Sigmoid colon (tissue), 7 donors: Measurements from ENCODE around the gene MYH14. TPM values are rescaled to one million over a fixed set of nuclear protein-coding genes. Genes with fewer than 3 reads are reported as not detected.

Experiments
- DNase-seq: peaks from one replicate; pipeline ENCODE4 v3.0.0-alpha.2; 2019
- H3K27ac ChIP-seq, 4 donors: fragments of 200-600 bp; sonication (generic); one replicate each; pipeline ENCODE4 v1.5.1; 2016 to 2019; ENCODE audit warnings: mild to moderate bottlenecking in 1 of 4
- H3K27me3 ChIP-seq, 3 donors: fragments of 200-600 bp; sonication (generic); one replicate each; pipeline ENCODE4 v1.5.1; 2019; ENCODE audit warnings: mild to moderate bottlenecking in 1 of 3
- H3K36me3 ChIP-seq, 4 donors: fragments of 200-600 bp; sonication (generic); one replicate each; pipeline ENCODE4 v1.5.1; 2016 to 2019
- H3K4me1 ChIP-seq, 4 donors: fragments of 200-600 bp; sonication (generic); one replicate each; pipeline ENCODE4 v1.5.1; 2017 to 2019
- H3K4me3 ChIP-seq, 4 donors: fragments of 200-600 bp; sonication (generic); one replicate each; pipeline ENCODE4 v1.5.1; 2017 to 2019; ENCODE audit warnings: mild to moderate bottlenecking in 2 of 4, moderate library complexity in 1 of 4
- H3K9me3 ChIP-seq, 4 donors: fragments of 200-600 bp in 3 of 4; sonication (generic) in 3 of 4; one replicate each; pipeline versions ENCODE4 v1.5.1 to v1.6.1; 2013 to 2019
- EP300 ChIP-seq, 4 donors: sonication (generic); formaldehyde crosslinking; IDR thresholded peaks; one replicate each; pipeline ENCODE4 v1.6.1; 2017; ENCODE audit warnings: antibody characterized with exemption in 4 of 4
- POLR2A ChIP-seq, 2 donors: fragments of 450-650 bp; IDR thresholded peaks; one replicate each; pipeline ENCODE4 v1.6.1; 2016; ENCODE audit warnings: antibody characterized with exemption in 2 of 2, mild to moderate bottlenecking in 2 of 2, moderate library complexity in 2 of 2
- POLR2AphosphoS5 ChIP-seq, 4 donors: sonication (generic); formaldehyde crosslinking; IDR thresholded peaks; one replicate each; pipeline ENCODE4 v1.6.1; 2017; ENCODE audit warnings: antibody characterized with exemption in 4 of 4
- WGBS, 2 donors: extraction: QIAGEN DNeasy Blood & Tissue Kit; methylation state at CpG; one replicate each; pipeline ENCODE4 v1.1.7; 2013; 5-methylcytosine and 5-hydroxymethylcytosine counted together
- intact Hi-C: fragments of 100-400 bp; cut with DNase I; formaldehyde crosslinking; loops from one replicate; pipeline ENCODE4 v1.15.1; 2023
- polyA plus RNA-seq, 3 donors: library from polyadenylated mRNA; stranded (reverse); fragments of 200-250 nt; gene quantifications; one replicate each; pipeline ENCODE4 v1.2.3, GENCODE V29; 2013
- total RNA-seq, 4 donors: library from RNA; depleted of rRNA; stranded (reverse); fragments of >200 nt; gene quantifications; one replicate each; pipeline ENCODE4 v1.1.0, GENCODE V29; 2016
- TF ChIP-seq, protein P1 (sequence below), 4 experiments: fragments of 450-650 bp in 3 of 4; fragments of 200-600 bp in 1 of 4; IDR thresholded peaks; one replicate each; pipeline ENCODE4 v1.5.1; 2016 to 2019; ENCODE audit warnings: antibody characterized with exemption in 4 of 4, mild to moderate bottlenecking in 3 of 4, moderate library complexity in 2 of 4
- donor health status: healthy with polysubstance abuse.
- donor health status: Bipolar disorder and iron deficiency.
- donor health status: healthy.

MYH14 gene
- total and polyA plus RNA-seq, 7 donors: 0.16 to 479 (median 3.9) TPM

DNA sequence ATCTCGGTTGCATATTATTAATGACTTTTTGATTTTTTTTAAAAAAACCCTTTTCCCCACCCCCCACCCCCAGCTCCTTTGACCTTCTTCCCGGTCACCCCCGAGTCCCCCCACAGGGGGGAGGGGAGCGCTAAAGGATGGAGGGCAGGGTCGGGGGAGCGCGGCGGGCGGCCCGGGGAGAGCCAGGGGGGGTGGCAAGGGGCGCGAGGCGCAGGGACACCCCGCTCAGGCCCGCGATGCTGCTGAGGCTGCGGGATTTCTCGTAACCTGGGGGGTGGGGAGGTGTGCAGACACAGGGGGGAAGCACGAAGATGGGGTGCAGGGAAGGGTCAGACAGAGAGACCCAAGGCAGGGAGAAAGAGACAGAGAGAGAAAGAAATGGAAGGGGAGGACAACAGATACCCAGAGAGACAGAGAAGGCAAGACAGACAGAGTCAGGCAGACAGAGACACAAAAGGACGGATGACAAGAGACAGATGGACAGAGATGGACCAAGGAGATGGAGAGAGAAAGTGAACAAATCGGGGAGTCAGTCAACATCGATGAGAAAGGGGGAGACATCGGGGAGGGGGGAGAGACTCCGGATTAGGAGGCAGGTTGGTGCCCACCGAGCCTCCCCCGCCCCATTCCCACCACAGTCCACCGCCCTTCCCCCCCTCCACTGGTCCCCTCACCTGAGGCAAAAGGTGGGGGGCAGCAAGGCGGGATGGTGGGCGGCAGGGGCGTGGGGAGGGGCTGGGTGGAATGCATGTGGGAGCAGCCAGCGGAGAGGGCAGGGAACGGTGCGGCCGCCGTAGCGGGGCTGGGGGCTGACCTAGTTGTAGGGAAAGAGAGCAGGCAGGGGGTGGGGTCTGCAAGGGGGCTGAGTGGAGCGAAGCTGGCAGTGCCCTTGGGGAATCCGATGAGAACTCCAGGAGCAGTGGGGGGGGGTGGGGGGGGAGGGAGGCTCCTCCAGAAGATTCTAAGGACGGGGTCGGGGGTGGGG is 111.6 kb downstream of the MYH14 start:
- Histone ChIP-seq H3K9me3 (no peaks in the 10 kb centered on the region), H3K4me1 (no peaks in the 10 kb centered on the region), H3K27me3 (peaks cover 30 to 79% (median 70%) of the 10 kb centered on the region in 3 donors), H3K27ac (no peak overlapping the region), H3K4me3 (no peak overlapping the region), H3K36me3 (no peaks in the 10 kb centered on the region)
- WGBS, 2 donors: 4 to 34% methylated on average over 39 to 40 of the region's 40 CpGs
- intact Hi-C loops: no loop called here
- DNase-seq: no peak
- TF ChIP-seq, protein P1, sequence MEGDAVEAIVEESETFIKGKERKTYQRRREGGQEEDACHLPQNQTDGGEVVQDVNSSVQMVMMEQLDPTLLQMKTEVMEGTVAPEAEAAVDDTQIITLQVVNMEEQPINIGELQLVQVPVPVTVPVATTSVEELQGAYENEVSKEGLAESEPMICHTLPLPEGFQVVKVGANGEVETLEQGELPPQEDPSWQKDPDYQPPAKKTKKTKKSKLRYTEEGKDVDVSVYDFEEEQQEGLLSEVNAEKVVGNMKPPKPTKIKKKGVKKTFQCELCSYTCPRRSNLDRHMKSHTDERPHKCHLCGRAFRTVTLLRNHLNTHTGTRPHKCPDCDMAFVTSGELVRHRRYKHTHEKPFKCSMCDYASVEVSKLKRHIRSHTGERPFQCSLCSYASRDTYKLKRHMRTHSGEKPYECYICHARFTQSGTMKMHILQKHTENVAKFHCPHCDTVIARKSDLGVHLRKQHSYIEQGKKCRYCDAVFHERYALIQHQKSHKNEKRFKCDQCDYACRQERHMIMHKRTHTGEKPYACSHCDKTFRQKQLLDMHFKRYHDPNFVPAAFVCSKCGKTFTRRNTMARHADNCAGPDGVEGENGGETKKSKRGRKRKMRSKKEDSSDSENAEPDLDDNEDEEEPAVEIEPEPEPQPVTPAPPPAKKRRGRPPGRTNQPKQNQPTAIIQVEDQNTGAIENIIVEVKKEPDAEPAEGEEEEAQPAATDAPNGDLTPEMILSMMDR (IDR thresholded peaks at IDR 0.05): no peak
- TF ChIP-seq POLR2A (IDR thresholded peaks at IDR 0.05): no peak
- TF ChIP-seq EP300 (IDR thresholded peaks at IDR 0.05): no peak
- no peak for TF ChIP-seq POLR2AphosphoS5 (IDR thresholded peaks at IDR 0.05)

DNA sequence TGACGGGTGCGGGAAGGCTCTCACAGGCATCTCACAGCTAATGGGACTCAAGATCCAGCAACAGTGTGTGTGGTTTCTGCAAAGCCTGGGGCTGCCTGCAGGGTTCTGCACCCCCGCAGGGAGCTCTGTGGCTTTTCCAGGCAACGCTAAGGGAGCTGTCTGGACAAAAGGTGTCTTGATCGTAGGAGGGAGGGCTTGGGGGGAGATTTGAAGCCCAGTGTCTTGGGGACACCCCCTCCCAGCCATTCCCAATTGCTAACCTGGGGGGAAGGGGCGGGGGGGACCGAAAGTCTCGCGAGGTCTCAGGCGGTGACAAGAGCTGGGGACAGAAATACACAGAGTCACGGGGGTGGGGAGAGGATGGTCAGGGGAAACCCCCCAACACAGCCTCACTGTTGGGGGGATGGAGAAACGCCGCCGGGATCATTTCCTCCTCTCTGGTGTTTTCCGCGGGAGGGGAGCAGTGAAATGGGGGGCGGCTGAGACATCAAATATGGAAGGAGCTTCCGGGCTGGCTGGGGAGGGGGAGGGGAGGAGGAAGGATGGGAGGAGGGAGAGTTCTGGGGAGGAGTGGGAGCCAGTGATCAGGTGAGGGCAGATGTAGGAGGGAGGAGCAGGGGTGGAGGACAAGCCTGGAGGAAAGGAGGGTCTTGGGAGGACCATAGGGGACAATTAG is 112.5 kb downstream of the MYH14 start:
- peaks cover 30 to 79% (median 64%) of the 10 kb centered on the region in 3 donors for H3K27me3 ChIP-seq
- 4 to 61% methylated on average over 18 of the region's 18 CpGs for WGBS, 2 donors
- no peak for DNase-seq
- intact Hi-C loops: no loop called here
- H3K9me3 ChIP-seq: no peaks in the 10 kb centered on the region
- no peaks in the 10 kb centered on the region for H3K36me3 ChIP-seq
- no peak overlapping the region for H3K27ac ChIP-seq
- TF ChIP-seq POLR2A (IDR thresholded peaks at IDR 0.05): no peak
- TF ChIP-seq EP300 (IDR thresholded peaks at IDR 0.05): no peak
- TF ChIP-seq, protein P1 (IDR thresholded peaks at IDR 0.05): no peak
- no peak for TF ChIP-seq POLR2AphosphoS5 (IDR thresholded peaks at IDR 0.05)
- no peaks in the 10 kb centered on the region for H3K4me1 ChIP-seq
- H3K4me3 ChIP-seq: no peak overlapping the region

DNA sequence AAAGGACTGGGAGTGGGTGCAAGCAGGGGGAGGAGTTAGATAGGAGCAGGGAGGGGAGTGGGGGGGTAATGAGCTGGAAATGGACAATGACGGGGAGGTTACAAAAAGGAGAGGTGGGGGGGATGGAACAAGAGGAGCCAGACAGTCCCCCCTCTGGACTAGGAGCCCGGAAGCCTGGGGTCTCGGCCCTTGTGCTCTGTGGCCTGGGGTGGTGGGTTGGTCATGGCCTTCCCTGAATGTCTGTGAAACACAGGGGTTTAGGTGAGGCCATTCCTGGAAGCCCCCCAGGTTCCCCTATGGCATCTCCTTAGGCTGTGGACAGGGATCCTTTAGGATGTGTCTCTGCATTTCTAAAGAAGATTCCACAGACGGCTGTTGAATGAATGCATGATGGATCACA is 113.7 kb downstream of the MYH14 start:
- no peak for TF ChIP-seq POLR2AphosphoS5 (IDR thresholded peaks at IDR 0.05)
- no peak for TF ChIP-seq EP300 (IDR thresholded peaks at IDR 0.05)
- TF ChIP-seq POLR2A (IDR thresholded peaks at IDR 0.05): no peak
- TF ChIP-seq, protein P1 (IDR thresholded peaks at IDR 0.05): no peak
- Histone ChIP-seq H3K27me3 (peaks cover 27 to 67% (median 52%) of the 10 kb centered on the region in 3 donors), H3K4me3 (no peak overlapping the region), H3K36me3 (no peaks in the 10 kb centered on the region), H3K9me3 (no peaks in the 10 kb centered on the region), H3K4me1 (no peaks in the 10 kb centered on the region), H3K27ac (no peak overlapping the region)
- no peak for DNase-seq
- intact Hi-C loops: no loop called here
- 84 to 85% methylated on average over 4 of the region's 4 CpGs for WGBS, 2 donors

DNA sequence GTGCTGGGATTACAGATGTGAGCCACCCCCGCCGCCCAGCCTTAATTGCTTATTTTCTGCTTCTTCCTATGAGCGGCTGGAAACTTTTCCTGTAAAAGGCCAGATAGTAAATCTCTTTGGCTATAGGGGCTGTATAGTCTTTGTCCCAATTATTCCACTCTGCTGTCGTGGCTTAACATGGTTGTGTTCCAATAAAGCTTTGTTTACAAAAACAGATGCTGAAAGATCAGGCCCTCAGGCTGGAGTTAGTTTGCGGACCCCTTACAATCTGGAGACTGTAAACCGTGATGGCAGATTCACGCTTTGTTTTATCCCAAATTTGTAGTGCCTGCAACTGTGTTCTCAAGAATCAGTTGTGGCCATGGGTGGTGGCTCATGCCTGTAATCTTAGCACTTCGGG is 115.0 kb downstream of the MYH14 start:
- 88 to 90% methylated on average over 8 of the region's 8 CpGs for WGBS, 2 donors
- Histone ChIP-seq H3K36me3 (no peaks in the 10 kb centered on the region), H3K4me3 (no peak overlapping the region), H3K4me1 (no peaks in the 10 kb centered on the region), H3K9me3 (no peaks in the 10 kb centered on the region), H3K27ac (no peak overlapping the region), H3K27me3 (peaks cover 17 to 53% (median 39%) of the 10 kb centered on the region in 3 donors)
- TF ChIP-seq POLR2AphosphoS5 (IDR thresholded peaks at IDR 0.05): no peak
- no peak for TF ChIP-seq EP300 (IDR thresholded peaks at IDR 0.05)
- TF ChIP-seq POLR2A (IDR thresholded peaks at IDR 0.05): no peak
- TF ChIP-seq, protein P1 (IDR thresholded peaks at IDR 0.05): no peak
- no peak for DNase-seq
- intact Hi-C loops: no loop called here
